Fibroblast of lung (primary cell): Measurements from ENCODE around the gene INSR.

Experiments
- EZH2 ChIP-seq: IDR thresholded peaks from 2 replicates; pipeline ENCODE4 v1.5.1; 2012; ENCODE audit warnings: low read length, control low read depth, mild to moderate bottlenecking; ENCODE audit errors: missing control alignments
- TF ChIP-seq, protein P1 (sequence below), 2 donors: IDR thresholded peaks in 1 of 2; conservative IDR thresholded peaks in 1 of 2; 1 replicate in 1 of 2; 2 replicates in 1 of 2; pipeline ENCODE4 v1.5.1; 2011 to 2012; ENCODE audit warnings: low read length in 2 of 2, control low read depth in 1 of 2, inconsistent platforms in 1 of 2, low read depth in 1 of 2, mild to moderate bottlenecking in 1 of 2

DNA sequence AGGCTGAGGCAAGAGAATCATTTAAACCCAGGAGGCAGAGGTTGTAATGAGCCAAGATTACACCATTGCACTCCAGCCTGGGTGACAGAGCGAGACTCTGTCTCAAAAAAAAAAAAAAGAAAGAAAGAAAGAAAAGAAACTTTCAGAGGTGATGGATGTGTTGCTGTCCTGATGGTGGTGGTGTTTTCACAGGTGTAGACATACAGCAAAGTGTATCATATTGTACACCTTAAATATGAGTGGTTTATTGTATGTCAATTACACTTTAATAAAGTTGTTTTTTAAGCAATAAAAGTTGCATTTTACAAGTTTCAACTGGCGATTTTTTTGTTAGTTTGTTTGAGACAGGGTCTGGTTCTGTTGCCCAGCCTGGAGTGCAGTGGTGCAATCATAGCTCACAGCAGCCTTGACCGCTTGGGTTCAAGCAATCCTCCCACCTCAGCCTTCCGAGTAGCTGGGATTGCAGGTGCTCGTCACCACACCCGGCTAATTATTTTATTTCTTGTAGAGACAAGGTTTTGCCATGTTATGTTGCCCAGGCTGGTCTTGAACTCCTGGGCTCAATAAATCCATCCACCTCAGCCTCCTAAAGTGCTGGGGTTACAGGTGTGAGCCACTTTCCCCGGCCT lies 13.5 kb upstream of the INSR start:
- TF ChIP-seq, protein P1, sequence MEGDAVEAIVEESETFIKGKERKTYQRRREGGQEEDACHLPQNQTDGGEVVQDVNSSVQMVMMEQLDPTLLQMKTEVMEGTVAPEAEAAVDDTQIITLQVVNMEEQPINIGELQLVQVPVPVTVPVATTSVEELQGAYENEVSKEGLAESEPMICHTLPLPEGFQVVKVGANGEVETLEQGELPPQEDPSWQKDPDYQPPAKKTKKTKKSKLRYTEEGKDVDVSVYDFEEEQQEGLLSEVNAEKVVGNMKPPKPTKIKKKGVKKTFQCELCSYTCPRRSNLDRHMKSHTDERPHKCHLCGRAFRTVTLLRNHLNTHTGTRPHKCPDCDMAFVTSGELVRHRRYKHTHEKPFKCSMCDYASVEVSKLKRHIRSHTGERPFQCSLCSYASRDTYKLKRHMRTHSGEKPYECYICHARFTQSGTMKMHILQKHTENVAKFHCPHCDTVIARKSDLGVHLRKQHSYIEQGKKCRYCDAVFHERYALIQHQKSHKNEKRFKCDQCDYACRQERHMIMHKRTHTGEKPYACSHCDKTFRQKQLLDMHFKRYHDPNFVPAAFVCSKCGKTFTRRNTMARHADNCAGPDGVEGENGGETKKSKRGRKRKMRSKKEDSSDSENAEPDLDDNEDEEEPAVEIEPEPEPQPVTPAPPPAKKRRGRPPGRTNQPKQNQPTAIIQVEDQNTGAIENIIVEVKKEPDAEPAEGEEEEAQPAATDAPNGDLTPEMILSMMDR (conservative IDR thresholded peaks at IDR 0.05 in 1 of 2, IDR thresholded peaks at IDR 0.05 in 1 of 2; ENCODE audit: low read depth in 1 of 2, low read length in 2 of 2): no peak
- TF ChIP-seq EZH2: no peak
